Kidney (tissue), 14 donors: ENCODE measurements around the gene MRRF. TPM values are rescaled to one million over a fixed set of nuclear protein-coding genes. Genes with fewer than 3 reads are reported as not detected.

Experiments used
- DNase-seq, 5 donors: peaks; one replicate each; pipeline ENCODE4 v3.0.0-alpha.2; 2013 to 2020
- FAIRE-seq: peaks from 2 replicates; lab custom pipeline; 2012; peaks lifted over from hg19 to GRCh38; lab: Jason Lieb, UNC
- H3K27ac ChIP-seq, 2 donors: one replicate each; pipeline ENCODE4 v1.7.0; 2013; ENCODE audit warnings: low read depth in 2 of 2, low read length in 2 of 2, inconsistent platforms in 1 of 2
- H3K27me3 ChIP-seq: one replicate; pipeline ENCODE4 v1.7.1; 2013; ENCODE audit warnings: low read length, inconsistent platforms; ENCODE audit not compliant: control insufficient read depth, insufficient read depth
- H3K36me3 ChIP-seq, 3 donors: one replicate each; pipeline versions ENCODE4 v1.7.0 to v1.7.1; 2013; ENCODE audit warnings: low read length in 3 of 3, control low read depth in 1 of 3, inconsistent platforms in 1 of 3; ENCODE audit not compliant: insufficient read depth in 3 of 3, control insufficient read depth in 2 of 3
- H3K4me1 ChIP-seq, 3 donors: one replicate each; pipeline versions ENCODE4 v1.7.0 to v1.7.1; 2013; ENCODE audit warnings: low read length in 3 of 3, inconsistent platforms in 1 of 3, low read depth in 1 of 3; ENCODE audit not compliant: control insufficient read depth in 2 of 3, insufficient read depth in 2 of 3
- H3K4me3 ChIP-seq, 3 donors: one replicate each; pipeline versions ENCODE4 v1.7.0 to v1.8.1; 2013; ENCODE audit warnings: low read length in 3 of 3, control low read depth in 1 of 3, inconsistent platforms in 1 of 3
- H3K9ac ChIP-seq, 3 donors: one replicate each; pipeline versions ENCODE4 v1.7.0 to v1.7.1; 2013; ENCODE audit warnings: low read length in 3 of 3, control low read depth in 1 of 3, inconsistent platforms in 1 of 3
- H3K9me3 ChIP-seq, 3 donors: one replicate each; pipeline versions ENCODE4 v1.7.0 to v1.7.1; 2013; ENCODE audit warnings: low read length in 3 of 3, control low read depth in 1 of 3, inconsistent platforms in 1 of 3; ENCODE audit not compliant: control insufficient read depth in 2 of 3, insufficient read depth in 1 of 3
- CTCF ChIP-seq: IDR thresholded peaks from 3 replicates; pipeline ENCODE4 v1.5.1; 2012; ENCODE audit warnings: mild to moderate bottlenecking, moderate library complexity, borderline replicate concordance; ENCODE audit not compliant: insufficient read depth; ENCODE audit errors: extremely low read depth
- intact Hi-C: fragments of 100-400 bp; cut with DNase I; formaldehyde crosslinking; loops from one replicate; pipeline ENCODE4 v1.11.1; 2022
- polyA plus RNA-seq: library from polyadenylated mRNA; stranded (reverse); fragments of 350-450 nt; fragmentation: Illumina TruSeq; extraction: RNeasy Lipid Tissue Mini Kit (QIAGEN cat#74804); gene quantifications from one replicate; pipeline ENCODE4 v1.2.3, GENCODE V29; 2014; ENCODE audit warnings: low read depth, low replicate concordance; ENCODE audit not compliant: insufficient read depth
- total RNA-seq: library from RNA; stranded (reverse); fragmentation: NEBNext Ultra II Directional; extraction: Animal tissue kit (Norgen Biotek cat#: 25700); gene quantifications from one replicate; pipeline ENCODE4 v1.2.1, GENCODE V29; 2021
- donor health status: control.
- donor health status: control.
- donor health status: control.
- donor health status: control.
- donor health status: control.
- donor health status: DM: yes; HTN: yes; CAD: no.
- donor health status: Normal renal cell carcinoma (clear cell type).

Gene MRRF
- total and polyA plus RNA-seq, 2 donors from 2014 or later, result 38.8 to 44.9 TPM

DNA sequence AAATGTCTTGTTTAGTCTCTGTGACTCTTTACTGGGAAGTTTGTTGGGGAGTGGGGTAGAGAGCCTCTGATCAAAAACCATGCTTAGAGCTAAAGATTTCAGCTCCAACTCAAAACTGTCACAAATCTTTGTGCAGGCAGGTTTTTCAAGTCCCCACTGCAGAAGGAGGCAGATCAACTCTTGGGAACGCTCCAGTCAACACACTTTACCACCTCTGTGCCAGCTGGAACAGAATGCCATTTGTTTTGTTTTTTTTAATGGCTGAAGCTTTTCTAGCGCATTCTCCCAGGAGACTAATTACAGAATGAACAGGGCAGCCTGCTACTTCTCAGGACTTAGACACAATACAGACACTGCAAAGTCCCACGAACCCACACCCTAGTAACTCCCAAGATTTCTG, 18.0 kb upstream of the MRRF start:
- intact Hi-C loops, result no loop called here
- FAIRE-seq, result no peak
- H3K36me3 ChIP-seq, result peaks cover 18 to 50% (median 43%) of the 10 kb centered on the region in 3 donors

DNA sequence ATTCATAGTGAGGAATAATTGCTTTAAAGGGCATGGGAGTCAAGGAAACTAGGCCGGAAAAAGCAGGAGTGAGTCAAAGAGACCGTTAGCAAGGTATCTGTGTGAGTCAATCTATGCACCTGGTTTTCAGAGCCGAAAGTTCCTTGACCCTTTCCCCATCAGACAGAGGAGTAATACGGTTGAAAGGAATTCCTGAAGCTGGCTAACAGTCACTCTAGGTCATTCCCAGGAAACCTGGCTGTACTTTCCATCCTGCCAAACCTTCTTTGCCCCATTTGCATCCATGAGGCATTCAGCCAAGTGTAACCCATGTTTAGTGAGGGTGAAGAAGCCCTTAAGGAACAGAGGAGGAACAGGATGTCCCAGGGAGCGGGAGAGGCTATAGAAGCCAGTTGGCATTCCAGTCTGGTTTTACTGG, 16.2 kb upstream of the MRRF start:
- Histone ChIP-seq H3K4me1 (no peaks in the 10 kb centered on the region), H3K27me3 (no peaks in the 10 kb centered on the region), H3K27ac (no peak overlapping the region), H3K36me3 (peaks cover 15 to 40% (median 38%) of the 10 kb centered on the region in 3 donors), H3K4me3 (no peak overlapping the region), H3K9me3 (no peaks in the 10 kb centered on the region), H3K9ac (no peak overlapping the region)
- intact Hi-C loops, result no loop called here
- FAIRE-seq, result no peak
- TF ChIP-seq CTCF, result no peak
- DNase-seq, result no peak

More for the DNA sequence above, 18.0 kb upstream of the MRRF start:
- Histone ChIP-seq H3K9me3 (no peaks in the 10 kb centered on the region), H3K27ac (no peak overlapping the region), H3K4me3 (no peak overlapping the region), H3K9ac (no peak overlapping the region), H3K27me3 (no peaks in the 10 kb centered on the region), H3K4me1 (no peaks in the 10 kb centered on the region)
- no peak for DNase-seq
- no peak for TF ChIP-seq CTCF

DNA sequence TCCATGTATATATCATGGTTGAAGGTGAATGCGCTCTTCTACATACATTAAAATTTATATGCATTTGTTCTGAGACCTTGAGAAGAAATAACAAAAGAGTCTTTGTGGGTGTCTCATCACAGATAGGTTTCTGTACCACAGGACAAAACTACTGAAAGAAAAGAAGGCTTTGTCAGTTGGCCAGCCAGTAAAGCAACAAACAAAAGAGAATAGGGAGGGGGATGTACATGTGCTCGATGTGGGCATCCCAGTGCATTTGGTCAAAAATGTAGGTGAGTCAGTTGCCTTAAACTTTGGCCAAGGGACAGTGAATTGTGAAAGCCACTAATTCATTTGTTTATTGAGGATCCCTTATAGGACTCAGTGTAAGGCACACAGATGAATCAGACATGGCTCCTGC, 13.3 kb upstream of the MRRF start:
- DNase-seq (no peak), FAIRE-seq (no peak)
- intact Hi-C loops, result no loop called here
- TF ChIP-seq CTCF, result no peak
- no peak overlapping the region for H3K27ac ChIP-seq
- peaks cover 9 to 33% (median 23%) of the 10 kb centered on the region in 3 donors for H3K36me3 ChIP-seq
- no peak overlapping the region for H3K9ac ChIP-seq
- no peaks in the 10 kb centered on the region for H3K9me3 ChIP-seq
- H3K4me3 ChIP-seq, result no peak overlapping the region
- H3K27me3 ChIP-seq, result no peaks in the 10 kb centered on the region
- no peaks in the 10 kb centered on the region for H3K4me1 ChIP-seq

DNA sequence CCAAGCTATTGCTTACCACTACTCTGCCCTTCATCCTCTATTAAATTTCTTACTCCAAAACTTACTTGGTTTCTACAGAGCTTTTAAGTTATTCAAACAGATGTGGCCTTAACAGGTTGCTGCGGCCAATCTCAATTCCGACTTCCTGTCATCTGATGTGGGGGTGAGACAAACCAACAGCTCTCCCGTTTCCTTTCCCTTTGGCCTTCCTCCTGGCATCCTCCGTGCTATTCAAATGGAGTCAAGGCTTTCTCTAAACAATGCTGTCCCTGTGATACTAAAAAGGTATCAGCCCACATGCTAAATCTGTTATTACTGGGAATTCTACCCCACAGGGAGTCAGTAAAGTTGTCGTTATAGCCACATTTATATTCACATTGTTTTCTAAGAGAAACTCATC, 11.9 kb upstream of the MRRF start:
- Histone ChIP-seq H3K9me3 (no peaks in the 10 kb centered on the region), H3K4me3 (no peak overlapping the region), H3K27ac (no peak overlapping the region), H3K4me1 (no peaks in the 10 kb centered on the region), H3K9ac (no peak overlapping the region), H3K36me3 (peaks cover 3 to 23% (median 14%) of the 10 kb centered on the region in 3 donors), H3K27me3 (no peaks in the 10 kb centered on the region)
- FAIRE-seq (no peak), DNase-seq (peak in 2 of 5 donors; percentile 27 to 36)
- no peak for TF ChIP-seq CTCF
- intact Hi-C loops, result no loop called here
